ENCODE data around the gene BTBD17. TPM values are rescaled to one million over a fixed set of nuclear protein-coding genes. Genes with fewer than 3 reads are reported as not detected.

Gene BTBD17
- total and polyA plus RNA-seq, 2 experiments from 2014 or later: 1.9 to 5.0 TPM

DNA sequence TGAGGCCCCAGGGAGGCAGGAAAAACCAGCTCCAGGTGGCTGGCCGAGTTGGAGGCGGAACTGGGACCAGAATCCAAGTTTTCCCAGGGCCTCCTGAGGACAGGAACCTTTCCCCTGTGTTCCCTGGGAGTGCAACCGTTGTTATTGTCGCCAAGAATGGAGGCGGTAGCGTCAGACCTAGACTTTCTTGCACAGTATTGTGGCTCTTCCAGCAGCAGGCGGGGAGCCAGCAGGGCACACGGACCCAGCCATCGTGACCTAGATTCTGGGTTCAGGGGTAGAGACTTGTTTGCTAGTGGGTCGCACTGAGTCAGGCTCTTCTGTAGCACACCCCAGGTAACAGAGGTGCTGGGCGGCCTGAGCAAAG, 36.3 kb downstream of the BTBD17 start:
- Histone ChIP-seq H3K79me2 (replicated peaks; ENCODE audit: insufficient read depth) (no peaks in the 10 kb centered on the region), H2AFZ (peak overlapping the region; percentile 93)
- peaks cover 30% of the 10 kb centered on the region for H3K27me3 Mint-ChIP-seq (ENCODE audit: insufficient read depth, low read depth, poor library complexity)

More for the DNA sequence above, 36.3 kb downstream of the BTBD17 start:
- H3K4me3 Mint-ChIP-seq: peak overlapping the region; percentile 63
- TF ChIP-seq CREB1 (CRISPR knock-in tag; IDR thresholded peaks at IDR 0.05; ENCODE audit: low read depth) (no peak), POLR2AphosphoS5 (IDR thresholded peaks at IDR 0.05; ENCODE audit: low read depth) (no peak), ZNF114 (CRISPR knock-in tag; IDR thresholded peaks at IDR 0.05) (no peak), NANOG (IDR thresholded peaks at IDR 0.05; ENCODE audit: borderline replicate concordance) (no peak), ZNF331 (CRISPR knock-in tag; IDR thresholded peaks at IDR 0.05; ENCODE audit: low read depth) (no peak), STAT1 (IDR thresholded peaks at IDR 0.05; ENCODE audit: unreplicated experiment) (no peak), JUNB (IDR thresholded peaks at IDR 0.05; ENCODE audit: unreplicated experiment) (no peak), EZH2 (IDR thresholded peaks at IDR 0.05; ENCODE audit: low read depth, unreplicated experiment) (no peak), EZH2phosphoT487 (IDR thresholded peaks at IDR 0.05; ENCODE audit: unreplicated experiment) (no peak)
- TF ChIP-seq, protein P1, sequence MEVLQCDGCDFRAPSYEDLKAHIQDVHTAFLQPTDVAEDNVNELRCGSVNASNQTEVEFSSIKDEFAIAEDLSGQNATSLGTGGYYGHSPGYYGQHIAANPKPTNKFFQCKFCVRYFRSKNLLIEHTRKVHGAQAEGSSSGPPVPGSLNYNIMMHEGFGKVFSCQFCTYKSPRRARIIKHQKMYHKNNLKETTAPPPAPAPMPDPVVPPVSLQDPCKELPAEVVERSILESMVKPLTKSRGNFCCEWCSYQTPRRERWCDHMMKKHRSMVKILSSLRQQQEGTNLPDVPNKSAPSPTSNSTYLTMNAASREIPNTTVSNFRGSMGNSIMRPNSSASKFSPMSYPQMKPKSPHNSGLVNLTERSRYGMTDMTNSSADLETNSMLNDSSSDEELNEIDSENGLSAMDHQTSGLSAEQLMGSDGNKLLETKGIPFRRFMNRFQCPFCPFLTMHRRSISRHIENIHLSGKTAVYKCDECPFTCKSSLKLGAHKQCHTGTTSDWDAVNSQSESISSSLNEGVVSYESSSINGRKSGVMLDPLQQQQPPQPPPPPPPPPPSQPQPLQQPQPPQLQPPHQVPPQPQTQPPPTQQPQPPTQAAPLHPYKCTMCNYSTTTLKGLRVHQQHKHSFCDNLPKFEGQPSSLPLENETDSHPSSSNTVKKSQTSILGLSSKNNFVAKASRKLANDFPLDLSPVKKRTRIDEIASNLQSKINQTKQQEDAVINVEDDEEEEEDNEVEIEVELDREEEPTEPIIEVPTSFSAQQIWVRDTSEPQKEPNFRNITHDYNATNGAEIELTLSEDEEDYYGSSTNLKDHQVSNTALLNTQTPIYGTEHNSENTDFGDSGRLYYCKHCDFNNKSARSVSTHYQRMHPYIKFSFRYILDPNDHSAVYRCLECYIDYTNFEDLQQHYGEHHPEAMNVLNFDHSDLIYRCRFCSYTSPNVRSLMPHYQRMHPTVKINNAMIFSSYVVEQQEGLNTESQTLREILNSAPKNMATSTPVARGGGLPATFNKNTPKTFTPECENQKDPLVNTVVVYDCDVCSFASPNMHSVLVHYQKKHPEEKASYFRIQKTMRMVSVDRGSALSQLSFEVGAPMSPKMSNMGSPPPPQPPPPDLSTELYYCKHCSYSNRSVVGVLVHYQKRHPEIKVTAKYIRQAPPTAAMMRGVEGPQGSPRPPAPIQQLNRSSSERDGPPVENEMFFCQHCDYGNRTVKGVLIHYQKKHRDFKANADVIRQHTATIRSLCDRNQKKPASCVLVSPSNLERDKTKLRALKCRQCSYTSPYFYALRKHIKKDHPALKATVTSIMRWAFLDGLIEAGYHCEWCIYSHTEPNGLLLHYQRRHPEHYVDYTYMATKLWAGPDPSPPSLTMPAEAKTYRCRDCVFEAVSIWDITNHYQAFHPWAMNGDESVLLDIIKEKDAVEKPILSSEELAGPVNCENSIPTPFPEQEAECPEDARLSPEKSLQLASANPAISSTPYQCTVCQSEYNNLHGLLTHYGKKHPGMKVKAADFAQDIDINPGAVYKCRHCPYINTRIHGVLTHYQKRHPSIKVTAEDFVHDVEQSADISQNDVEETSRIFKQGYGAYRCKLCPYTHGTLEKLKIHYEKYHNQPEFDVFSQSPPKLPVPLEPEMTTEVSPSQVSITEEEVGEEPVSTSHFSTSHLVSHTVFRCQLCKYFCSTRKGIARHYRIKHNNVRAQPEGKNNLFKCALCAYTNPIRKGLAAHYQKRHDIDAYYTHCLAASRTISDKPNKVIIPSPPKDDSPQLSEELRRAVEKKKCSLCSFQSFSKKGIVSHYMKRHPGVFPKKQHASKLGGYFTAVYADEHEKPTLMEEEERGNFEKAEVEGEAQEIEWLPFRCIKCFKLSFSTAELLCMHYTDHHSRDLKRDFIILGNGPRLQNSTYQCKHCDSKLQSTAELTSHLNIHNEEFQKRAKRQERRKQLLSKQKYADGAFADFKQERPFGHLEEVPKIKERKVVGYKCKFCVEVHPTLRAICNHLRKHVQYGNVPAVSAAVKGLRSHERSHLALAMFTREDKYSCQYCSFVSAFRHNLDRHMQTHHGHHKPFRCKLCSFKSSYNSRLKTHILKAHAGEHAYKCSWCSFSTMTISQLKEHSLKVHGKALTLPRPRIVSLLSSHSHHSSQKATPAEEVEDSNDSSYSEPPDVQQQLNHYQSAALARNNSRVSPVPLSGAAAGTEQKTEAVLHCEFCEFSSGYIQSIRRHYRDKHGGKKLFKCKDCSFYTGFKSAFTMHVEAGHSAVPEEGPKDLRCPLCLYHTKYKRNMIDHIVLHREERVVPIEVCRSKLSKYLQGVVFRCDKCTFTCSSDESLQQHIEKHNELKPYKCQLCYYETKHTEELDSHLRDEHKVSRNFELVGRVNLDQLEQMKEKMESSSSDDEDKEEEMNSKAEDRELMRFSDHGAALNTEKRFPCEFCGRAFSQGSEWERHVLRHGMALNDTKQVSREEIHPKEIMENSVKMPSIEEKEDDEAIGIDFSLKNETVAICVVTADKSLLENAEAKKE (CRISPR knock-in tag; IDR thresholded peaks at IDR 0.05): no peak
- TF ChIP-seq, protein P2, sequence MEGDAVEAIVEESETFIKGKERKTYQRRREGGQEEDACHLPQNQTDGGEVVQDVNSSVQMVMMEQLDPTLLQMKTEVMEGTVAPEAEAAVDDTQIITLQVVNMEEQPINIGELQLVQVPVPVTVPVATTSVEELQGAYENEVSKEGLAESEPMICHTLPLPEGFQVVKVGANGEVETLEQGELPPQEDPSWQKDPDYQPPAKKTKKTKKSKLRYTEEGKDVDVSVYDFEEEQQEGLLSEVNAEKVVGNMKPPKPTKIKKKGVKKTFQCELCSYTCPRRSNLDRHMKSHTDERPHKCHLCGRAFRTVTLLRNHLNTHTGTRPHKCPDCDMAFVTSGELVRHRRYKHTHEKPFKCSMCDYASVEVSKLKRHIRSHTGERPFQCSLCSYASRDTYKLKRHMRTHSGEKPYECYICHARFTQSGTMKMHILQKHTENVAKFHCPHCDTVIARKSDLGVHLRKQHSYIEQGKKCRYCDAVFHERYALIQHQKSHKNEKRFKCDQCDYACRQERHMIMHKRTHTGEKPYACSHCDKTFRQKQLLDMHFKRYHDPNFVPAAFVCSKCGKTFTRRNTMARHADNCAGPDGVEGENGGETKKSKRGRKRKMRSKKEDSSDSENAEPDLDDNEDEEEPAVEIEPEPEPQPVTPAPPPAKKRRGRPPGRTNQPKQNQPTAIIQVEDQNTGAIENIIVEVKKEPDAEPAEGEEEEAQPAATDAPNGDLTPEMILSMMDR (conservative IDR thresholded peaks at IDR 0.05; ENCODE audit: low read depth in 2 of 2): no peak
- TF ChIP-seq, protein P3, sequence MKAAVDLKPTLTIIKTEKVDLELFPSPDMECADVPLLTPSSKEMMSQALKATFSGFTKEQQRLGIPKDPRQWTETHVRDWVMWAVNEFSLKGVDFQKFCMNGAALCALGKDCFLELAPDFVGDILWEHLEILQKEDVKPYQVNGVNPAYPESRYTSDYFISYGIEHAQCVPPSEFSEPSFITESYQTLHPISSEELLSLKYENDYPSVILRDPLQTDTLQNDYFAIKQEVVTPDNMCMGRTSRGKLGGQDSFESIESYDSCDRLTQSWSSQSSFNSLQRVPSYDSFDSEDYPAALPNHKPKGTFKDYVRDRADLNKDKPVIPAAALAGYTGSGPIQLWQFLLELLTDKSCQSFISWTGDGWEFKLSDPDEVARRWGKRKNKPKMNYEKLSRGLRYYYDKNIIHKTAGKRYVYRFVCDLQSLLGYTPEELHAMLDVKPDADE (IDR thresholded peaks at IDR 0.05): no peak
- TF ChIP-seq, protein P4, sequence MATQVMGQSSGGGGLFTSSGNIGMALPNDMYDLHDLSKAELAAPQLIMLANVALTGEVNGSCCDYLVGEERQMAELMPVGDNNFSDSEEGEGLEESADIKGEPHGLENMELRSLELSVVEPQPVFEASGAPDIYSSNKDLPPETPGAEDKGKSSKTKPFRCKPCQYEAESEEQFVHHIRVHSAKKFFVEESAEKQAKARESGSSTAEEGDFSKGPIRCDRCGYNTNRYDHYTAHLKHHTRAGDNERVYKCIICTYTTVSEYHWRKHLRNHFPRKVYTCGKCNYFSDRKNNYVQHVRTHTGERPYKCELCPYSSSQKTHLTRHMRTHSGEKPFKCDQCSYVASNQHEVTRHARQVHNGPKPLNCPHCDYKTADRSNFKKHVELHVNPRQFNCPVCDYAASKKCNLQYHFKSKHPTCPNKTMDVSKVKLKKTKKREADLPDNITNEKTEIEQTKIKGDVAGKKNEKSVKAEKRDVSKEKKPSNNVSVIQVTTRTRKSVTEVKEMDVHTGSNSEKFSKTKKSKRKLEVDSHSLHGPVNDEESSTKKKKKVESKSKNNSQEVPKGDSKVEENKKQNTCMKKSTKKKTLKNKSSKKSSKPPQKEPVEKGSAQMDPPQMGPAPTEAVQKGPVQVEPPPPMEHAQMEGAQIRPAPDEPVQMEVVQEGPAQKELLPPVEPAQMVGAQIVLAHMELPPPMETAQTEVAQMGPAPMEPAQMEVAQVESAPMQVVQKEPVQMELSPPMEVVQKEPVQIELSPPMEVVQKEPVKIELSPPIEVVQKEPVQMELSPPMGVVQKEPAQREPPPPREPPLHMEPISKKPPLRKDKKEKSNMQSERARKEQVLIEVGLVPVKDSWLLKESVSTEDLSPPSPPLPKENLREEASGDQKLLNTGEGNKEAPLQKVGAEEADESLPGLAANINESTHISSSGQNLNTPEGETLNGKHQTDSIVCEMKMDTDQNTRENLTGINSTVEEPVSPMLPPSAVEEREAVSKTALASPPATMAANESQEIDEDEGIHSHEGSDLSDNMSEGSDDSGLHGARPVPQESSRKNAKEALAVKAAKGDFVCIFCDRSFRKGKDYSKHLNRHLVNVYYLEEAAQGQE (IDR thresholded peaks at IDR 0.05; ENCODE audit: unreplicated experiment): no peak
- Histone ChIP-seq H3K4me1 (ENCODE audit: insufficient read depth) (peaks cover 4% of the 10 kb centered on the region; the same call in 1 of the 2 replicates), H4K20me1 (replicated peaks; ENCODE audit: insufficient read depth) (no peaks in the 10 kb centered on the region), H3K4me3 (peak overlapping the region; percentile 68), H3K27me3 (ENCODE audit: insufficient read depth) (peaks cover 31% of the 10 kb centered on the region), H3K9me2 (ENCODE audit: insufficient read depth) (no peaks in the 10 kb centered on the region), H3K36me3 (ENCODE audit: insufficient read depth) (no peaks in the 10 kb centered on the region), H3K4me2 (peak overlapping the region; percentile 92), H3F3A (replicated peaks; ENCODE audit: low read depth) (no peaks in the 10 kb centered on the region), H3K27ac (ENCODE audit: low read depth) (no peak overlapping the region)
- H3K36me3 Mint-ChIP-seq (ENCODE audit: low read depth): no peaks in the 10 kb centered on the region; the same call in 2 of the 3 replicates
- peak; percentile 17 for ATAC-seq
- peaks cover 18% of the 10 kb centered on the region for H3K4me1 Mint-ChIP-seq
- no peak overlapping the region for H3K27ac Mint-ChIP-seq
- no peaks in the 10 kb centered on the region for H3K9me3 Mint-ChIP-seq
- peak; percentile 37 for DNase-seq (ENCODE audit: low spot score)

Measured in GM23338 (cell line).